ENCODE data around the gene CACNA2D4. TPM values are rescaled to one million over a fixed set of nuclear protein-coding genes. Genes with fewer than 3 reads are reported as not detected.

CACNA2D4 gene
- total RNA-seq, 1 experiment from 2014 or later = 1.7 TPM

- TF ChIP-seq ZBTB33 (IDR thresholded peaks at IDR 0.05; ENCODE audit: extremely low read depth, insufficient replicate concordance, low read length) (no peak), EGR1 (IDR thresholded peaks at IDR 0.05; ENCODE audit: low read depth) (no peak), RAD21 (IDR thresholded peaks at IDR 0.05; ENCODE audit: low read depth) (no peak), ELF1 (IDR thresholded peaks at IDR 0.05; ENCODE audit: borderline replicate concordance, low read depth) (no peak), ZNF274 (IDR thresholded peaks at IDR 0.05; ENCODE audit: low read depth, low read length) (no peak), SP1 (IDR thresholded peaks at IDR 0.05; ENCODE audit: low read depth) (no peak), SRF (IDR thresholded peaks at IDR 0.05; ENCODE audit: low read depth) (no peak), ZFX (IDR thresholded peaks at IDR 0.05) (no peak)
These were observed 101.6 kb downstream of the CACNA2D4 start (continued) for GRCh38 chr12:1816730-1817348.

DNA sequence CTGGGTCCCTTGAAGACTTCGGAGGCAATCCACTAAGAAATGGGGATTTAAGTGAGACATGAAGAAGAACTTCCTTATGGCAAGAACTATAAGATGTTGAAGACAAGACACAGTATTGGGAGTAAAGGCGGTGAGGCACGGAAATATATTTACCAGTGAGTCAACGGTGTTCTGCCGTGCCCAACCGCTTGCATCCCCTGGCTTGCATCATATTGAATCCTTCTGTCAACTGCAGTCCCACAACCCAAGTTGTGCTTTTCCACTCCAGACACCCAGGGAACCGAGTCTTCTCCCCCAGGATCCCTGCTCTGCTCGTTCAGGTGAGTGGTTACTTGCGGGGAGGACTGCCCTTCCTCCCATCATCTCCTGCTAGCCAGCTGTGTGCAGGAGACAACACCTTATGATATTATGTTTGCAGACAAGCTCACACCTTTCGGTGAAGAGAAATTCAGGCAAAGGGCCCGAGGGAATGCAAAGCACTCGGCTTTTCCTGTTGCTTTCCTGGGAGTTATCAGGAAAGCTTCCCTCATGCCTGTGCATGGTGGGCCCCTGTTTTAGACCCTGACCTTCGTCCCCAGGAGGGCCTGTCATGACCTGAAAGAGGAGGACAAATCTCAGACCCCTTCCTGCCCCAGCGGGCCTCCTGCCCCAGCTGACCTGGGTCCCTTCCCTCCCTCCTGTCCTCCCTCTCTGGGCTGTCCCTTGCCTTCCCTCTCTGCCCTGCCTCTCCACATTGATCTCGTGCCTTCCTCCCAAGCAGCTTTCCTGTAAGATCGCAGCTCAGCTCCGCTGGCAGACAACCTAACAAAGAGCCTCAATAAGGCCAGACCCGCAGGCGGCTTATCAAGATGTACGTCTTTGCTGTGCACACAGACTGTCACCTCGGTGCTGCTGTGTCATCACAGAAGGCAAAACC lies 102.4 kb downstream of the CACNA2D4 start:
- Histone ChIP-seq H3K9ac (ENCODE audit: low read length) (no peak overlapping the region), H3K36me3 (ENCODE audit: control insufficient read depth in 1 of 2, insufficient read depth in 2 of 2, low read length in 2 of 2) (no peaks in the 10 kb centered on the region), H3K4me1 (ENCODE audit: control insufficient read depth in 1 of 2, insufficient read depth in 2 of 2, low read length in 2 of 2) (no peaks in the 10 kb centered on the region), H3K27me3 (ENCODE audit: insufficient read depth, low read length) (peaks cover 3% of the 10 kb centered on the region; the same call in 1 of the 2 replicates), H3K9me3 (ENCODE audit: control insufficient read depth in 1 of 2, insufficient read depth in 1 of 2, low read depth in 1 of 2, low read length in 2 of 2) (no peaks in the 10 kb centered on the region), H3K9me2 (ENCODE audit: insufficient read depth) (no peaks in the 10 kb centered on the region), H3K27ac (ENCODE audit: low read depth, low read length) (no peak overlapping the region), H3K4me3 (replicated peaks in 1 of 2; ENCODE audit: low read depth in 1 of 2, low read length in 2 of 2) (no peak overlapping the region), H4K20me1 (ENCODE audit: insufficient read depth) (no peaks in the 10 kb centered on the region), H2AFZ (ENCODE audit: low read depth, low read length, poor library complexity, severe bottlenecking) (no peak overlapping the region), H3K79me2 (ENCODE audit: insufficient read depth, low read length) (no peaks in the 10 kb centered on the region), H3K4me2 (ENCODE audit: low read length) (no peak overlapping the region)
- no TSS peak for BruUV-seq (replicated peaks)
- DNase-seq (ENCODE audit: low read depth, low spot score) (no peak), ATAC-seq (no peak)
- RAD21 ChIA-PET (ENCODE audit: low non-redundant PET in 1 of 2, low total read pairs in 2 of 2, uncharacterized antibody in 2 of 2, unreplicated experiment in 2 of 2) = no interaction called here
- intact Hi-C loops (cut with micrococcal nuclease) = no loop called here
- POLR2A ChIA-PET = no interaction called here
- CTCF ChIA-PET = no interaction called here
- TF ChIP-seq SRF (IDR thresholded peaks at IDR 0.05; ENCODE audit: low read depth) = no peak
- TF ChIP-seq RAD21 (IDR thresholded peaks at IDR 0.05; ENCODE audit: low read depth) = no peak
- no peak for TF ChIP-seq TCF7L2 (IDR thresholded peaks at IDR 0.05; ENCODE audit: borderline replicate concordance, extremely low read depth, insufficient read depth, insufficient read length)
- TF ChIP-seq, protein P1, sequence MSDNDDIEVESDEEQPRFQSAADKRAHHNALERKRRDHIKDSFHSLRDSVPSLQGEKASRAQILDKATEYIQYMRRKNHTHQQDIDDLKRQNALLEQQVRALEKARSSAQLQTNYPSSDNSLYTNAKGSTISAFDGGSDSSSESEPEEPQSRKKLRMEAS (IDR thresholded peaks at IDR 0.05) = no peak
- no peak for TF ChIP-seq EGR1 (IDR thresholded peaks at IDR 0.05; ENCODE audit: low read depth)
- no peak for TF ChIP-seq ELF1 (IDR thresholded peaks at IDR 0.05; ENCODE audit: borderline replicate concordance, low read depth)
- TF ChIP-seq SP1 (IDR thresholded peaks at IDR 0.05; ENCODE audit: low read depth) = no peak
- no peak for TF ChIP-seq JUND (IDR thresholded peaks at IDR 0.05)
- no peak for TF ChIP-seq POLR2AphosphoS5 (IDR thresholded peaks at IDR 0.05; ENCODE audit: low read depth, low read length)
- no peak for TF ChIP-seq EZH2phosphoT487 (IDR thresholded peaks at IDR 0.05; ENCODE audit: borderline replicate concordance)
- TF ChIP-seq ZFX (IDR thresholded peaks at IDR 0.05) = no peak
- TF ChIP-seq ZNF274 (IDR thresholded peaks at IDR 0.05; ENCODE audit: low read depth, low read length) = no peak
- TF ChIP-seq CBX3 (IDR thresholded peaks at IDR 0.05; ENCODE audit: low read depth) = no peak
- no peak for TF ChIP-seq FOSL1 (IDR thresholded peaks at IDR 0.05; ENCODE audit: low read depth)
- TF ChIP-seq ATF3 (IDR thresholded peaks at IDR 0.05) = no peak
- TF ChIP-seq, protein P2, sequence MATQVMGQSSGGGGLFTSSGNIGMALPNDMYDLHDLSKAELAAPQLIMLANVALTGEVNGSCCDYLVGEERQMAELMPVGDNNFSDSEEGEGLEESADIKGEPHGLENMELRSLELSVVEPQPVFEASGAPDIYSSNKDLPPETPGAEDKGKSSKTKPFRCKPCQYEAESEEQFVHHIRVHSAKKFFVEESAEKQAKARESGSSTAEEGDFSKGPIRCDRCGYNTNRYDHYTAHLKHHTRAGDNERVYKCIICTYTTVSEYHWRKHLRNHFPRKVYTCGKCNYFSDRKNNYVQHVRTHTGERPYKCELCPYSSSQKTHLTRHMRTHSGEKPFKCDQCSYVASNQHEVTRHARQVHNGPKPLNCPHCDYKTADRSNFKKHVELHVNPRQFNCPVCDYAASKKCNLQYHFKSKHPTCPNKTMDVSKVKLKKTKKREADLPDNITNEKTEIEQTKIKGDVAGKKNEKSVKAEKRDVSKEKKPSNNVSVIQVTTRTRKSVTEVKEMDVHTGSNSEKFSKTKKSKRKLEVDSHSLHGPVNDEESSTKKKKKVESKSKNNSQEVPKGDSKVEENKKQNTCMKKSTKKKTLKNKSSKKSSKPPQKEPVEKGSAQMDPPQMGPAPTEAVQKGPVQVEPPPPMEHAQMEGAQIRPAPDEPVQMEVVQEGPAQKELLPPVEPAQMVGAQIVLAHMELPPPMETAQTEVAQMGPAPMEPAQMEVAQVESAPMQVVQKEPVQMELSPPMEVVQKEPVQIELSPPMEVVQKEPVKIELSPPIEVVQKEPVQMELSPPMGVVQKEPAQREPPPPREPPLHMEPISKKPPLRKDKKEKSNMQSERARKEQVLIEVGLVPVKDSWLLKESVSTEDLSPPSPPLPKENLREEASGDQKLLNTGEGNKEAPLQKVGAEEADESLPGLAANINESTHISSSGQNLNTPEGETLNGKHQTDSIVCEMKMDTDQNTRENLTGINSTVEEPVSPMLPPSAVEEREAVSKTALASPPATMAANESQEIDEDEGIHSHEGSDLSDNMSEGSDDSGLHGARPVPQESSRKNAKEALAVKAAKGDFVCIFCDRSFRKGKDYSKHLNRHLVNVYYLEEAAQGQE (IDR thresholded peaks at IDR 0.05; ENCODE audit: low read depth) = no peak
